Stimulated activated CD4-positive, alpha-beta T cell treated with anti-CD3 and anti-CD28 coated beads, Interleukin-4, amount 100 ng/mL, for 4 hours (primary cell): ENCODE measurements around the gene UPF3A.
"Not testable (repeated sequence)": the region's sequence is repeated elsewhere in the genome, so short reads cannot be mapped to it uniquely, and the experiment has no call there.

ENCODE experiments used
- DNase-seq, 2 experiments: peaks; one replicate each; pipeline ENCODE4 v3.0.0-alpha.2; 2020

Gene UPF3A

GRCh38 chr13:114309806-114310410, 28.5 kb downstream of the UPF3A start:
- no peak for DNase-seq

DNA sequence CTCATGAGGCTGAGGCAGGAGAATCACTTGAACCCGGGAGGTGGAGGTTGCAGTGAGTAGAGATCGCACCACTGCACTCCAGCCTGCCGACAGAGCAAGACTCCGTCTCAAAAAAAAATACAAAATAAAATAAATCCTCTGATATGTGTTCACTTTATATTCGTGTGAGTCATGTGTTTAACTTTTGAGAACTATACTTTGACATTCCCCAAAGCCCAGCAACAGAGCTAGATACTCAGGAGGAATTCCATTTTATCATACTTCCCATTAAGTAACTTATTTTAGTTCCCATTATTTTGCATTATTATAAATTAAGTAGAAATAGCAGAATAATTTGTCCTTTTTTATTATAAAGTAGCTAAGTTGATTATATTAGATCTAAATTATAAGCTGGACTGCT, 29.6 kb downstream of the UPF3A start:
- no peak for DNase-seq

- DNase-seq, result no peak
Measured at GRCh38 chr13:114311387-114311786, 30.0 kb downstream of the UPF3A start.

DNA sequence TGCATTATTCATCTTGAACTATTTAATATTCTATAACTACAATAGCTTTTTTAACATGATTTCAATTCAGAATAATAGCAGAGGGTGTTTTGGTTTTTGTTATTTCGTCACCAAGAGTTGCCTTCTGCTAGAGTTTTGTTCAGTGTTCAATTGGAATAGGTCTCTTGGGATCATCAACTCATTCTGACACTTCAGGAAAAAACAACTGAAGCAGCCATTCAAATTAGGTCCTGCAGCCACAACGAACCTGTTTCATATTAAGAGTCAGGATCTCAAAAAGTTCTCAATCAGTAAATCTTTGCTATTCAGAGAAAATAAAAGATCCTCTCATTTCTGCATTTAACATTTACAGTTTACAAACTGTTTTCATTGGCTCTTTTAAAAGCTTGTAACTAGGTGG, 30.5 kb downstream of the UPF3A start:
- DNase-seq, result no peak

DNA sequence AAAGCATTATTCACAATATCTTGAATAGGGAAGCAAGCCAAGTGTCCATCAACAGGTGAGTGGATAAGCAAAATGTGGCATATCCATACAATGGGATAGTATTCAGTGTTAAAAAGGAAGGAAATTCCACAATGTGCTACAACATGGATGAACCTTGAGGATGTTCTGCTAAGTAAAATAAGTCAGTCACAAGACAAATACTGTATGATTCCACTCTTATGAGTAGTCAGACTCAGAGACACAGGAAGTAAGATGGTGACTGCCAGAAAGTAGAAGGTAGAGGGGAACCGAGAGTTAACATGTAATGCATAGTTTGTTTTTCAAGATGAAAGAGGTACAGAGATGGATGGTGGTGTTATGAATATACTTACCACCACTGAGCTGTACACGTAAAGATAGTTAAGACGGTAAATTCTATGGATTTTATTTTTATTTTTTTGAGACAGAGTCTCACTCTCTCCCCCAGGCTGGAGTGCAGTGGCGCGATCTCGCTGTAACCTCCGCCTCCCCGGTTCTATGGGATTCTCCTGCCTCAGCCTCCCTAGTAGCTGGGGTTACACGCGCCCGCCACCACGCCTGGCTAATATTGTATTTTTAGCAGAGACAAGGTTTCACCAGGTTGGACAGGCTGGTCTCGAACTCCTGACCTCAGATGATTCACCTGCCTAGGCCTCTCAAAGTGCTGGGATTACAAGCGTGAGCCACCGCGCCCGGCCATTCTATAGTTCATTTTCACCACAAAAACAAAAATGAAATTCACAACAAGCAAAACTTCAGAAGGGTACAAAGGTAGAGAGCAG, 31.9 kb downstream of the UPF3A start:
- peak in 1 of 2 experiments; percentile 18 for DNase-seq

GRCh38 chr13:114314074-114314912, 32.9 kb downstream of the UPF3A start, which contains the start of gene CHAMP1:
Gene CHAMP1 (plus strand): TSS chr13:114314503. CDS start chr13:114323843, 9,340 bp downstream.
- DNase-seq, result peak; percentile 91 to 92

GRCh38 chr13:114315074-114315785, 33.8 kb downstream of the UPF3A start:
- peak in 1 of 2 experiments; percentile 2 for DNase-seq

DNA sequence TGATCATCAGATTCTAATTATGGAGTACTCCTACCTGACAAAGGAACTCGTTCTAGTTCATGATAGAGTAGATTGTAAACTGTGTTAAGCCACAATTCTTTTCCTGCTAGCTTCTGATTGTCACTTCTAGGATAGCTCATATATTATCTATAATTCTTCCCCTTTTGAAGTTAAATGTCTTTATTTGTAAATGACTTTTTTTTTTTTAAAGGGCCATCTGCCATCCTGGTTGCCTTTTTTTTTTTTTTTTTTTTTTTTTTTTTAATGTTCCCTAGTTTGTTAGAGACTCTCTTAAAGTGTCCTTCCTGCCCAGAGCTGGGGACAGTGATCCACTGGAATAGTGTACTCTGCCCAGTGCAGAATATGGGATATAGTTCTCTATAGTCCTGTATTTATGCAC, 37.2 kb downstream of the UPF3A start:
- DNase-seq, result no peak

GRCh38 chr13:114319441-114319913, 38.1 kb downstream of the UPF3A start:
- no peak for DNase-seq

- no peak for DNase-seq
Measured at GRCh38 chr13:114320065-114320464, 38.7 kb downstream of the UPF3A start.

- no peak for DNase-seq
Measured at GRCh38 chr13:114321256-114321655, 39.9 kb downstream of the UPF3A start.

GRCh38 chr13:114323349-114323748, 41.9 kb downstream of the UPF3A start:
- DNase-seq, result no peak

DNA sequence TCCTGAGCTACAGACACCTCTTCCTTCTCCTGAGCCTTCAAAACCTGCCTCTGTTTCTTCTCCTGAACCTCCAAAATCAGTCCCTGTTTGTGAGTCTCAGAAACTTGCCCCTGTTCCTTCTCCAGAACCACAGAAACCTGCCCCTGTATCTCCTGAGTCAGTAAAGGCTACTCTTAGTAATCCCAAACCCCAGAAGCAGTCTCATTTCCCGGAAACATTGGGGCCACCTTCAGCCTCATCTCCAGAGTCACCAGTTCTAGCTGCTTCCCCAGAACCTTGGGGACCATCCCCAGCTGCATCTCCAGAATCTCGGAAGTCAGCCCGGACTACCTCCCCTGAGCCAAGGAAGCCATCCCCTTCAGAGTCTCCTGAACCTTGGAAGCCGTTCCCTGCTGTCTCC, 42.9 kb downstream of the UPF3A start:
- DNase-seq, result no peak

- DNase-seq, result no peak
Measured at GRCh38 chr13:114325729-114326128, 44.3 kb downstream of the UPF3A start.

DNA sequence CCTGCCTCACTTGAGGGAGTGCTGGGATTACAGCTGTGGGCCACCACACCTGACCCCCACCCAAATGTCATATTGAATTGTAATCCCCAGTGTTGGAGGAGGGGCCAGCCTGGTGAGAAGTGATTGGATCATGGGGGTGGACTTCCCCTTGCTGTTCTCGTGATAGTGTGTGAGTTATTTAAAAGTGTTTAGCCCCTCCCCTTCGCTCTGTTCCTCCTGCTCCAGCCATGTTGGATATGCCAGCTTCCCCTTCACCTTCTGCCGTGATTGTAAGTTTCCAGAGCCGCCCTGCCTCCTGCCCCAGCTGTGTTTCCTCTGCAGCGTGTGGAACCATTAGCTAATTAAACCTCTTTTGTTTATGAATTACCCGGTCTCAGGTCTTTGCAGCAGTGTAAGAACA, 46.6 kb downstream of the UPF3A start:
- DNase-seq, result no peak

- no peak for DNase-seq
Measured at GRCh38 chr13:114328595-114328994, 47.2 kb downstream of the UPF3A start.

GRCh38 chr13:114330086-114330485, 48.7 kb downstream of the UPF3A start:
- DNase-seq, result no peak

GRCh38 chr13:114333881-114334280, 52.5 kb downstream of the UPF3A start:
- DNase-seq, result not testable (repeated sequence)

- no peak for DNase-seq
Measured at GRCh38 chr13:114334305-114335053, 53.1 kb downstream of the UPF3A start.

DNA sequence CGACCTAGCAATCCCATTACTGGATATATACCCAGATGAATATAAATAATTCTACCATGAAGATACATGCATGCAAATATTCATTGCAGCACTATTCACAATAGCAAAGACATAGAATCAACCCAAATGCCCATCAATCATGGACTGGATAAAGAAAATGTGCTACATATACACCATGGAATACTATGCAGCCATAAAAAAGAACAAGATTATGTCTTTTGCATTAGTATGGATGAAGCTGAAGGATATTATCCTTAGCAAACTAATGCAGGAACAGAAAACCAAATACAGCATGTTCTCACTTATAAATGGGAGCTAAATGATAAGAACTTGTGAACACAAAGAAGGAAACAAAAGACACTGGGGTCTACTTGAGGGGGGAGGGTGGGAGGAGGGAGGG, 55.1 kb downstream of the UPF3A start:
- not testable (repeated sequence) for DNase-seq

- no peak for DNase-seq
Measured at GRCh38 chr13:114338959-114339358, 57.6 kb downstream of the UPF3A start.
